Ovary (tissue), 9 donors: ENCODE results near the gene PLEKHH3. TPM values are rescaled to one million over a fixed set of nuclear protein-coding genes. Genes with fewer than 3 reads are reported as not detected.
"Not testable (repeated sequence)": the region's sequence is repeated elsewhere in the genome, so short reads cannot be mapped to it uniquely, and the experiment has no call there.

Experiments used
- DNase-seq, 5 donors: peaks; one replicate each; pipeline ENCODE4 v3.0.0-alpha.2; 2019 to 2020
- H3K27ac ChIP-seq, 2 donors: fragments of 200-600 bp; one replicate each; pipeline versions ENCODE4 v1.5.1 to v1.8.0; 2019 to 2022
- H3K27me3 ChIP-seq: fragments of 200-600 bp; one replicate; pipeline ENCODE4 v1.8.0; 2022
- H3K36me3 ChIP-seq: fragments of 200-600 bp; sonication (generic); one replicate; pipeline ENCODE4 v1.5.1; 2019
- H3K4me1 ChIP-seq: one replicate; pipeline ENCODE4 v1.8.1; 2013; ENCODE audit warnings: mild to moderate bottlenecking, moderate library complexity; ENCODE audit not compliant: insufficient read depth
- H3K4me3 ChIP-seq: fragments of 200-600 bp; sonication (generic); one replicate; pipeline ENCODE4 v1.5.1; 2017
- H3K9me3 ChIP-seq, 2 donors: fragments of 200-600 bp in 1 of 2; sonication (generic) in 1 of 2; one replicate each; pipeline versions ENCODE4 v1.5.1 to v1.8.1; 2013 to 2019; ENCODE audit warnings: mild to moderate bottlenecking in 1 of 2, moderate library complexity in 1 of 2
- CTCF ChIP-seq, 3 donors: fragments of 450-650 bp in 2 of 3; fragments of 200-600 bp in 1 of 3; IDR thresholded peaks; one replicate each; pipeline versions ENCODE4 v1.5.1 to v1.8.0; 2016 to 2022; ENCODE audit warnings: antibody characterized with exemption in 3 of 3, mild to moderate bottlenecking in 1 of 3
- EP300 ChIP-seq: sonication (generic); formaldehyde crosslinking; IDR thresholded peaks from one replicate; pipeline ENCODE4 v1.6.1; 2017; ENCODE audit warnings: antibody characterized with exemption
- POLR2A ChIP-seq: fragments of 450-650 bp; IDR thresholded peaks from one replicate; pipeline ENCODE4 v1.6.1; 2017; ENCODE audit warnings: antibody characterized with exemption, mild to moderate bottlenecking, moderate library complexity
- WGBS, 3 donors: extraction: QIAGEN DNeasy Blood & Tissue Kit in 1 of 3; methylation state at CpG; one replicate each; pipeline versions ENCODE4 v1.1.5 to v1.1.7; 2013 to 2017; 5-methylcytosine and 5-hydroxymethylcytosine counted together
- intact Hi-C, 4 donors: fragments of 100-400 bp; cut with DNase I; formaldehyde crosslinking; loops; one replicate each; pipeline versions ENCODE4 v1.11.0 to v1.15.1; 2022 to 2023
- polyA plus RNA-seq, 2 donors: library from polyadenylated mRNA; stranded (reverse); fragments of 200-250 nt in 1 of 2; fragments of 350-450 nt in 1 of 2; fragmentation: Illumina TruSeq in 1 of 2; extraction: RNeasy Lipid Tissue Mini Kit (QIAGEN cat#74804) in 1 of 2; gene quantifications; one replicate each; pipeline ENCODE4 v1.2.3, GENCODE V29; 2013 to 2014
- total RNA-seq, 7 donors: library from RNA; depleted of rRNA in 2 of 7; stranded (reverse); fragments of >200 nt in 2 of 7; fragmentation: NEBNext Ultra II Directional in 3 of 7; extraction: Animal tissue kit (Norgen Biotek cat#: 25700) in 3 of 7; gene quantifications; one replicate each; pipeline versions ENCODE4 v1.1.0 to v1.2.4, GENCODE V29; 2016 to 2023
- donor health status: DM: no; HTN: no; CAD: no; lungs with moderate emphysema.
- donor health status: DM: no; HTN: no; CAD: no.
- donor health status: Bipolar disorder and iron deficiency.
- donor health status: DM: yes; HTN: yes; CAD: no.
- donor health status: DM: no; HTN: no; CAD: no.
- donor health status: DM: yes; HTN: yes; CAD: no.

Gene PLEKHH3
- total and polyA plus RNA-seq, 9 donors, result 2.1 to 81.6 (median 37.4) TPM

- DNase-seq, result no peak
- no peaks in the 10 kb centered on the region for H3K27me3 ChIP-seq
- 76 to 80% (median 78%) methylated on average over 6 of the region's 7 CpGs for WGBS, 3 donors
- intact Hi-C loops, result no loop called here
- H3K4me3 ChIP-seq, result no peak overlapping the region
- no peak overlapping the region for H3K27ac ChIP-seq
- no peaks in the 10 kb centered on the region for H3K4me1 ChIP-seq
- H3K9me3 ChIP-seq, result no peaks in the 10 kb centered on the region
- H3K36me3 ChIP-seq, result no peaks in the 10 kb centered on the region
- TF ChIP-seq POLR2A, result no peak
- TF ChIP-seq EP300, result no peak
- no peak for TF ChIP-seq CTCF (IDR thresholded peaks at IDR 0.05)
Observed at GRCh38 chr17:42639525-42640113, 37.2 kb downstream of the PLEKHH3 start.

GRCh38 chr17:42632949-42633444 lies 43.8 kb downstream of the PLEKHH3 start:
- Histone ChIP-seq H3K36me3 (no peaks in the 10 kb centered on the region), H3K9me3 (no peaks in the 10 kb centered on the region), H3K27me3 (no peaks in the 10 kb centered on the region), H3K4me3 (no peak overlapping the region), H3K4me1 (no peaks in the 10 kb centered on the region), H3K27ac (no peak overlapping the region)
- intact Hi-C loops, result no loop called here
- no peak for DNase-seq
- TF ChIP-seq POLR2A (no peak), CTCF (IDR thresholded peaks at IDR 0.05) (no peak), EP300 (no peak)
- WGBS, 3 donors, result 75 to 79% (median 78%) methylated on average over 9 of the region's 9 CpGs

- WGBS, 3 donors, result 59 to 70% (median 60%) methylated on average over 3 of the region's 3 CpGs
- Histone ChIP-seq H3K27ac (no peak overlapping the region), H3K9me3 (no peaks in the 10 kb centered on the region), H3K4me3 (no peak overlapping the region), H3K4me1 (no peaks in the 10 kb centered on the region), H3K27me3 (no peaks in the 10 kb centered on the region), H3K36me3 (no peaks in the 10 kb centered on the region)
- no peak for TF ChIP-seq EP300
- no peak for TF ChIP-seq CTCF (IDR thresholded peaks at IDR 0.05)
- TF ChIP-seq POLR2A, result no peak
- intact Hi-C loops, result no loop called here
- DNase-seq, result no peak
Observed at GRCh38 chr17:42629411-42630009, 47.3 kb downstream of the PLEKHH3 start.

- H3K4me1 ChIP-seq, H3K27me3 ChIP-seq, H3K4me3 ChIP-seq, H3K36me3 ChIP-seq, DNase-seq, H3K9me3 ChIP-seq, H3K27ac ChIP-seq, intact Hi-C loops: not testable (repeated sequence)
- 88 to 94% (median 90%) methylated on average over 6 of the region's 6 CpGs for WGBS, 3 donors
Observed at GRCh38 chr17:42627032-42627764, 49.6 kb downstream of the PLEKHH3 start.
